ENCODE results near the gene TTC39A. TPM values are rescaled to one million over a fixed set of nuclear protein-coding genes. Genes with fewer than 3 reads are reported as not detected.

Gene TTC39A
- total RNA-seq, 3 donors from 2014 or later (not counting 1 experiment from before 2014, with no cell fraction given), result 0.38 TPM; not detected in 2

GRCh38 chr1:51285055-51285454 lies 45.3 kb downstream of the TTC39A start:
- H3K27ac ChIP-seq (ENCODE audit: low read length), result no peak overlapping the region
- Mint-ChIP-seq H3K27me3 (ENCODE audit: low read depth in 2 of 2) (no peaks in the 10 kb centered on the region), H3K9me3 (no peaks in the 10 kb centered on the region), H3K27ac (no peak overlapping the region), H3K36me3 (no peaks in the 10 kb centered on the region), H3K4me1 (no peaks in the 10 kb centered on the region), H3K4me3 (no peak overlapping the region)
- H3K9me3 ChIP-seq (ENCODE audit: control insufficient read depth, insufficient read depth, low read length), result no peaks in the 10 kb centered on the region
- TF ChIP-seq CTCF (IDR thresholded peaks at IDR 0.05), result no peak
- DNase-seq (no peak), ATAC-seq (no peak)
- no peak overlapping the region for H3K4me3 ChIP-seq (ENCODE audit: low read length)
- no peaks in the 10 kb centered on the region for H3K27me3 ChIP-seq (ENCODE audit: control insufficient read depth, insufficient read depth, low read length)
- intact Hi-C loops (cut with micrococcal nuclease), result no loop called here
- WGBS (ENCODE audit: insufficient coverage), result no CpG with 5 or more reads among the region's 1 CpG
- no peaks in the 10 kb centered on the region for H3K36me3 ChIP-seq (ENCODE audit: control insufficient read depth, insufficient read depth, low read length)
- no peaks in the 10 kb centered on the region for H3K4me1 ChIP-seq (ENCODE audit: control insufficient read depth, insufficient read depth, low read length)

- Mint-ChIP-seq H3K9me3 (no peaks in the 10 kb centered on the region), H3K4me3 (no peak overlapping the region), H3K4me1 (no peaks in the 10 kb centered on the region), H3K36me3 (no peaks in the 10 kb centered on the region), H3K27ac (no peak overlapping the region), H3K27me3 (ENCODE audit: low read depth in 2 of 2) (no peaks in the 10 kb centered on the region)
- no peaks in the 10 kb centered on the region for H3K9me3 ChIP-seq (ENCODE audit: control insufficient read depth, insufficient read depth, low read length)
- no peak overlapping the region for H3K27ac ChIP-seq (ENCODE audit: low read length)
- H3K27me3 ChIP-seq (ENCODE audit: control insufficient read depth, insufficient read depth, low read length), result no peaks in the 10 kb centered on the region
- no peaks in the 10 kb centered on the region for H3K36me3 ChIP-seq (ENCODE audit: control insufficient read depth, insufficient read depth, low read length)
- H3K4me1 ChIP-seq (ENCODE audit: control insufficient read depth, insufficient read depth, low read length), result no peaks in the 10 kb centered on the region
- no peak overlapping the region for H3K4me3 ChIP-seq (ENCODE audit: low read length)
- no peak for TF ChIP-seq CTCF (IDR thresholded peaks at IDR 0.05)
- DNase-seq, result no peak
- no peak for ATAC-seq
- intact Hi-C loops (cut with micrococcal nuclease), result no loop called here
These were observed 45.8 kb downstream of the TTC39A start for GRCh38 chr1:51284487-51284954.

GRCh38 chr1:51283979-51284378 lies 46.4 kb downstream of the TTC39A start:
- intact Hi-C loops (cut with micrococcal nuclease), result no loop called here
- no peaks in the 10 kb centered on the region for H3K36me3 ChIP-seq (ENCODE audit: control insufficient read depth, insufficient read depth, low read length)
- Mint-ChIP-seq H3K9me3 (no peaks in the 10 kb centered on the region), H3K4me3 (no peak overlapping the region), H3K36me3 (no peaks in the 10 kb centered on the region), H3K4me1 (no peaks in the 10 kb centered on the region), H3K27ac (no peak overlapping the region), H3K27me3 (ENCODE audit: low read depth in 2 of 2) (no peaks in the 10 kb centered on the region)
- H3K4me1 ChIP-seq (ENCODE audit: control insufficient read depth, insufficient read depth, low read length), result no peaks in the 10 kb centered on the region
- no peaks in the 10 kb centered on the region for H3K27me3 ChIP-seq (ENCODE audit: control insufficient read depth, insufficient read depth, low read length)
- WGBS (ENCODE audit: insufficient coverage), result 94% methylated on average over 5 of the region's 5 CpGs
- no peak for ATAC-seq
- no peak overlapping the region for H3K4me3 ChIP-seq (ENCODE audit: low read length)
- no peak for TF ChIP-seq CTCF (IDR thresholded peaks at IDR 0.05)
- no peak for DNase-seq
- H3K9me3 ChIP-seq (ENCODE audit: control insufficient read depth, insufficient read depth, low read length), result no peaks in the 10 kb centered on the region
- no peak overlapping the region for H3K27ac ChIP-seq (ENCODE audit: low read length)

GRCh38 chr1:51282605-51283004 lies 47.8 kb downstream of the TTC39A start:
- H3K27me3 Mint-ChIP-seq (ENCODE audit: low read depth in 2 of 2), result no peaks in the 10 kb centered on the region
- ATAC-seq, result no peak
- intact Hi-C loops (cut with micrococcal nuclease), result no loop called here
- 89% methylated on average over 5 of the region's 5 CpGs for WGBS (ENCODE audit: insufficient coverage)
- H3K9me3 ChIP-seq (ENCODE audit: control insufficient read depth, insufficient read depth, low read length), result no peaks in the 10 kb centered on the region
- no peaks in the 10 kb centered on the region for H3K36me3 ChIP-seq (ENCODE audit: control insufficient read depth, insufficient read depth, low read length)
- H3K9me3 Mint-ChIP-seq, result no peaks in the 10 kb centered on the region
- H3K36me3 Mint-ChIP-seq, result no peaks in the 10 kb centered on the region
- no peak overlapping the region for H3K27ac Mint-ChIP-seq
- H3K4me1 Mint-ChIP-seq, result no peaks in the 10 kb centered on the region
- H3K4me1 ChIP-seq (ENCODE audit: control insufficient read depth, insufficient read depth, low read length), result no peaks in the 10 kb centered on the region
- no peak overlapping the region for H3K4me3 ChIP-seq (ENCODE audit: low read length)
- H3K27me3 ChIP-seq (ENCODE audit: control insufficient read depth, insufficient read depth, low read length), result no peaks in the 10 kb centered on the region
- no peak for TF ChIP-seq CTCF (IDR thresholded peaks at IDR 0.05)
- H3K27ac ChIP-seq (ENCODE audit: low read length), result no peak overlapping the region
- H3K4me3 Mint-ChIP-seq, result no peak overlapping the region
- DNase-seq, result no peak
